ELF-1 (cell line): ENCODE data around the gene MGLL.

Experiments
- DNase-seq: peaks from one replicate; pipeline ENCODE4 v3.0.0-alpha.2; 2016; ENCODE audit warnings: low read depth, low spot score

The MGLL gene

GRCh38 chr3:127774647-127775046 is 47.7 kb downstream of the MGLL start:
- no peak for DNase-seq

GRCh38 chr3:127773752-127774395 is 48.4 kb downstream of the MGLL start:
- DNase-seq = no peak

- DNase-seq = no peak
These were observed 49.2 kb downstream of the MGLL start for GRCh38 chr3:127772827-127773751.

- no peak for DNase-seq
These were observed 50.0 kb downstream of the MGLL start for GRCh38 chr3:127772273-127772672.

- no peak for DNase-seq
These were observed 50.6 kb downstream of the MGLL start for GRCh38 chr3:127771746-127772145.

- DNase-seq = peak; percentile 53
These were observed 51.5 kb downstream of the MGLL start for GRCh38 chr3:127770671-127771355.

- no peak for DNase-seq
These were observed 52.8 kb downstream of the MGLL start for GRCh38 chr3:127769284-127770081.

- no peak for DNase-seq
These were observed 53.8 kb downstream of the MGLL start for GRCh38 chr3:127768346-127769008.

- DNase-seq = no peak
These were observed 55.2 kb downstream of the MGLL start for GRCh38 chr3:127767126-127767525.

GRCh38 chr3:127765735-127766134 is 56.6 kb downstream of the MGLL start:
- DNase-seq = no peak

- DNase-seq = no peak
These were observed 57.4 kb downstream of the MGLL start for GRCh38 chr3:127764841-127765362.

- no peak for DNase-seq
These were observed 58.0 kb downstream of the MGLL start for GRCh38 chr3:127764301-127764700.

- no peak for DNase-seq
These were observed 58.5 kb downstream of the MGLL start for GRCh38 chr3:127763816-127764215.

- no peak for DNase-seq
These were observed 59.0 kb downstream of the MGLL start for GRCh38 chr3:127763337-127763736.

- no peak for DNase-seq
These were observed 59.6 kb downstream of the MGLL start for GRCh38 chr3:127762787-127763105.

- DNase-seq = no peak
These were observed 60.1 kb downstream of the MGLL start for GRCh38 chr3:127762077-127762786.

GRCh38 chr3:127761441-127761801 is 60.9 kb downstream of the MGLL start:
- DNase-seq = no peak

GRCh38 chr3:127760791-127761440 is 61.4 kb downstream of the MGLL start:
- no peak for DNase-seq

GRCh38 chr3:127760361-127760760 is 62.0 kb downstream of the MGLL start:
- DNase-seq = no peak

- no peak for DNase-seq
These were observed 62.5 kb downstream of the MGLL start for GRCh38 chr3:127759826-127760225.
